AG08395 (cell line): Measurements from ENCODE around the gene MBD6.
A peak's percentile ranks its signal among the peaks of the same experiment; 100 is the strongest.
"Not testable (repeated sequence)": the region's sequence is repeated elsewhere in the genome, so short reads cannot be mapped to it uniquely, and the experiment has no call there.

Source experiments
- DNase-seq: peaks from one replicate; pipeline ENCODE4 v3.0.0; 2012; ENCODE audit warnings: mixed read lengths, low spot score

MBD6 gene

GRCh38 chr12:57550641-57551549 lies 28.3 kb downstream of the MBD6 start:
- no peak for DNase-seq

- no peak for DNase-seq
Observed at GRCh38 chr12:57551637-57552305, 29.1 kb downstream of the MBD6 start.

GRCh38 chr12:57552306-57552651 lies 29.7 kb downstream of the MBD6 start:
- no peak for DNase-seq

DNA sequence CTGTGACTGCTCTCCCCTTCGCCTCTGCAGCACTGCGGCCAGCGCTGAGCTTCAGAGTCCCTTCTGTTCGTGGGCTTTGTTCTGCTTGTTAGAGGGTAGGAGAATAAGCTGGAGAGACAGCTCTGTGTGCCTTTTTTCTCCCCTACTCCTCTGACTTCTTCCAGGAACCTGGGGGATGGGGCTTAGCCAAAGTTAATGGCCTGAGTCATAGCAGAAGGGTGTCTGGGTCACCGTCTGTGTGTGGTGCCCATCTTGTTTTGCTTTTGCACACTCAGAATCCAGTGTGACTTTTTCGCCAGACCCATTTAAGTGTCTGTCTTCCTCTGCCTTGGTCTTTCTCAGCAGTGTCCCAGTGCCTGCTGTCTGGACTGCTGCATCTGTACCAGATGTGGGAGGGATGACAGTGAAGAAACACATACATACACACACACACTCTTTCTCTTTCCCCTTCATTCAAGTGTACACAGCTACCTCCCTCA lies 30.2 kb downstream of the MBD6 start:
- DNase-seq, result peak; percentile 59

- DNase-seq, result no peak
Observed at GRCh38 chr12:57553343-57554202, 30.9 kb downstream of the MBD6 start.

- no peak for DNase-seq
Observed at GRCh38 chr12:57554453-57554852, 31.8 kb downstream of the MBD6 start.

GRCh38 chr12:57554897-57555296 lies 32.3 kb downstream of the MBD6 start:
- no peak for DNase-seq

- no peak for DNase-seq
Observed at GRCh38 chr12:57558864-57559263, 36.2 kb downstream of the MBD6 start.

DNA sequence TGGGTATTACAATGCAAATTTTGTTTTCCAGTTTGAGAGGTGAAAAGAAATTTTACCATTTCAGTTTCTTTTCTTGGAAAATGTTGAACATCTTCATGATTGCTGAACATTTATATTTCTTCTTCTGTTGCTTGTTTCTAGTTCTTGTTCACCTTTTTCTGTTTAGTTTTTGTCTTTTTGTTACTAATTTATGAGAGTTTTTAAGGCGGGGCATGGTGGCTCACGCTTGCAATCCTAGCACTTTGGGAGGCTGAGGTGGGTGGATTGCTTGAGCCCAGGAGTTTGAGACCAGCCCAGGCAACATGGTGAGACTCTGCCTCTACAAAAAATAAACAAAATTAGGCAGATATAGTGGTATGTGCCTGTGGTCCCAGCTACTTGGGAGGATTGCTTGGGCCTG lies 37.9 kb downstream of the MBD6 start:
- DNase-seq, result no peak

- not testable (repeated sequence) for DNase-seq
Observed at GRCh38 chr12:57561117-57561516, 38.5 kb downstream of the MBD6 start.

- no peak for DNase-seq
Observed at GRCh38 chr12:57563358-57563757, 40.7 kb downstream of the MBD6 start.

GRCh38 chr12:57564178-57564740 lies 41.6 kb downstream of the MBD6 start:
- DNase-seq, result no peak

GRCh38 chr12:57568838-57569237 lies 46.2 kb downstream of the MBD6 start:
- DNase-seq, result no peak

GRCh38 chr12:57569858-57570257 lies 47.2 kb downstream of the MBD6 start:
- DNase-seq, result no peak

DNA sequence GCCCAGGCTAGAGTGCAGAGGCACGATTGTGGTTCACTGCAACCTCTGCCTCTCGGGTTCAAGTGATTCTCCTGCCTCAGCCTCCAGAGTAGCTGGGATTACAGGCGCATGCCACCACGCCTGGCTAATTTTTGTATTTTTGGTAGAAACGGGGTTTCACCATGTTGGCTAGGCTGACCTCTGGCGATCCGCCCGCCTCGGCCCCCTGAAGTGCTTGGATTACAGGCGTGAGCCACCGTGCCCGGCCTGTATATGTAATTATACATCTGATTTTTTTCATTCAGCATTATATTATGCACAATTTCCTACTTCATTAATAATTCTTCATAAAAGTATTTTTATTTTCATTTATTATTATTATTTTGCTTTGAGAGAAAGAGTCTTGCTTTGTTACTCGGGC lies 47.8 kb downstream of the MBD6 start:
- not testable (repeated sequence) for DNase-seq

GRCh38 chr12:57571926-57572762 lies 49.5 kb downstream of the MBD6 start:
- DNase-seq, result no peak

- no peak for DNase-seq
Observed at GRCh38 chr12:57574795-57575194, 52.2 kb downstream of the MBD6 start.

- DNase-seq, result no peak
Observed at GRCh38 chr12:57575771-57576612, 53.4 kb downstream of the MBD6 start.

DNA sequence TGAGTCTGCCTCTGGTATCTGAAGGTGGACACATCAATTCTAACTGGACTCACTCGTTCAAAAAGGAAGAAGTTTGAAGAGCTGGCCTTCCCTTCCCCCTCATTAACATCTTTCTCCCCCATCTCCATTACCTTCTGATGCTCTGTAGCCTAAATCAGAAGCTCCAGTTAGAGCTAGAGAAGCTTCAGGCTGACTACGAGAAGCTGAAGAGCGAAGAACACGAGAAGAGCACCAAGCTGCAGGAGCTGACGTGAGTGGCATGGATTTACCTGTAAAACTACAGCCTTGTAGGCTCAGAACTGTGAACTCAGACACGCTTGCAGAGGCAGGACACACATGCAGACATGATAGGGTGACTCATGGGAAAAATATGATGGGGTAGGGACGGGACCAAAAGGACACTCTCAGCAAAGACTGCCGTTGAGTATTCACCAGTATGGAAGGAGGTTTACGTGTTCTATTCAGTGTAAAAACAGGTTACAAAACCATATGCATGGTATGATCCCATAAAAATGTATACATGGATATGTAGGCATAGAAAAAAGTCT lies 54.1 kb downstream of the MBD6 start:
- no peak for DNase-seq
